Activated CD4-positive, alpha-beta T cell treated with anti-CD3 and anti-CD28 coated beads, Interleukin-2, amount 50 U/mL, for 48 hours (primary cell): Measurements from ENCODE around the gene PITPNM3.

ENCODE experiments used
- DNase-seq, 2 experiments: peaks; one replicate each; pipeline ENCODE4 v3.0.0-alpha.2; 2020

Gene PITPNM3

DNA sequence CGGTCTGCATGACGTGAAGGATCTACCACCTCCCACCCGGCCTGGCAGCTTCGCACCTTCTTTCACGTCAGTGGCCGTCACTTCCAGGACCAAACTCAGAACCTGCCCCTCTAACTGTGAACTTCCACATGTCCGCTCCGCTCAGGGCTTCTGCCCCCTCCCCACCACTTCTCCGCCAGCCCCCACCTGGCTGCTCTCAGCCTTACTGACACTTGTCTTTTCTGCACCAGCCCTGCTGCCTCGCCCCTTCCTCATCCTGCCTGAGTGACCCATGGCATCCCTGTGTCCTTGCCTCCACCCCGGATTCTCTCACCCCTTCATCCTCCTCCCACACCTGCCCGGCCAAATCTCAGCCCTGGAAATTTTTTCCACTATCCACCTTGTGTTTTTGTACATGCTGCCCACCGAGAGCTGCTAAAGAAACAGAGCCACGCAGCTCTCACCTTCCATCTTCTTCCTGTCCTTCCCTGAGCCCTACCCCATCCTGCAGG lies 97.8 kb downstream of the PITPNM3 start:
- DNase-seq = no peak

DNA sequence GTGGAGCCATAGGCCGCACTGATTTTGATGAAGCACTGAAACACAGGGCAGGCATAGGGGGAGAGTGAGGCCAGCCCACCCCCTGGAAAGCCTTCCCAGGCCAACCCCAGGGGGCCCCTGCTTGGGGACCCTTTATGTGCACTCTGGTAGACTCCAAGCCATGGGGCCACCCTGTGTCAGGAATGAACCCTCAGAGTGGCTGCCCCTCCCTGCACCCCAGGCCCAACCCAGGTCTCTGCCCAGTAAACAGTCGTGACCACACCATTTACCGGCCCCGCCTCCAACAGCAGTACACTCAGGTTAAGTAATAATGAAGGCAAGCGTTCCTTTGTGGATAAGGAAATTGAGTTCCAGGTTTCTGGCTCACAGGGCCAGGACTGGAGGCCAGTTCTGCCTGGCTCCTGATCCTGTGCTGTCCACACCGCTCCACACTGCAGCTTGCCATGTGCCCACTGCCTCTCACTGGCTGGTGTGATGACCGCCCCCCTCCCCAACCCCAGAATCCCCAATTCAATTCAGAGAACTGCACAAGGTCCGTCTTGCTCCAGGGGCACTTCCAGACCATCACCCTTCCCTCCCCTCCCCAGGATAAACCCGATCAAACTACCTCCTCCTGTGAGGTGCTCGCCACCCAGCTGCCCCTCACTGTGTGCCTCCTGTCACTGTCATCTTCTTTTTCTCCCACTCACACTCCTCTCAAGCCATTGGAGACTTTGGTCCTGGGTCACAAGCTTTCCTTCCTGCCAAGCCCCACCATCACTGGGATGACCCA lies 98.5 kb downstream of the PITPNM3 start:
- no peak for DNase-seq

DNA sequence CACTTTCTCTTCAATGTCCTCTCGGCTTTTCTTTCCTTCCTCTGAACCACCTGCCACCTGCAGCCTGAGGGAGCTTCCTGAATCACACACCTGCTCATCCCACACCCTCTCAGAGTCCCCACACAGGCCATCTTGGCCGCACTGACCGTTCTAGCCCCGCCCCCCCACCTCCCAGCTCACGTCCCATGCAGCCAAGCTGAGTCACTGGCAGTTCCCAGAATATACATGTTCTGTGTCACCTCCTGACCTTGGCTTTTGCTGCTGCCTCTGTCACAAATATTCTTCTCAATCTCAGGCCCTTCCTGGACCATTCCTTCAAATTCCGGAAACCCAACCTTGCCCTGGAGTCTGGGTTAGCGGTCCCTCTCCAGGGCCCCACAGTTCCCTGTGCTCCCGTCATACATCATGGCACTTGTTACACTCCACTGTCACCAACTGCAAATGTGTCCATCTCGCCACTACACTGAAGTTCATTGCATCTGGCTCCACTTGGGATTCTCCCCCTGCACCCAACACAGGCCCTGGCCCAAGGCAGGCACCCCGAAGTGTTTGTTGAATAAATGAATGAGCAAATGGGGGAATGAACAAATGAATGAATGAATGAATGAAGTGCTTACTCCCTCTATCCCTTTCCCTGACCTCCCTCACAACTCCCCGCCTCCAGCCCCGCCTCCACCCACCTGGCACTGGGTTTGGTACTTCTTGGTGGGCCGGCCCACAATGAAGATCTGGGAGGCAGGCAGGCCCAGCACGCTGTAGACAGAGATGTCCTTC lies 99.3 kb downstream of the PITPNM3 start:
- DNase-seq = peak in 1 of 2 experiments; percentile 24

DNA sequence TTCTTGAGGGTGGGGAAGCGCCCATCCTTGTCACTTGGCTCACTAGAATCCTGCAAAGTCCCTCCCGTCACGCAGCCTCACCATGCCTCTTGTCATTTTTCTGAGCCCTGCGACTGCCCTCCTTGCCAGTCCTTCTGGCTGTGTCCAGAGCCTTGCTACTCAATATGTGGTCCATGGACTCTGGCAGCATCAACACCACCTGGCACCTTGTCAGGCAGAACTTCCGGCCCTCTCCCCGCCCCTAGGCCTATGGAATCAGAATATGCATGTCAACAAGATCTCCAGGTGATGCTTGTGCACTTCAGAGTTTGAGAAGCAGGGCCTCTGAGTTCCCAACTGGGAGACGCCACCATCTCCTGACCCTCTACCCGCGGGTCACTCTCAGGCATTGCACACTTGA lies 100.0 kb downstream of the PITPNM3 start:
- no peak for DNase-seq

DNA sequence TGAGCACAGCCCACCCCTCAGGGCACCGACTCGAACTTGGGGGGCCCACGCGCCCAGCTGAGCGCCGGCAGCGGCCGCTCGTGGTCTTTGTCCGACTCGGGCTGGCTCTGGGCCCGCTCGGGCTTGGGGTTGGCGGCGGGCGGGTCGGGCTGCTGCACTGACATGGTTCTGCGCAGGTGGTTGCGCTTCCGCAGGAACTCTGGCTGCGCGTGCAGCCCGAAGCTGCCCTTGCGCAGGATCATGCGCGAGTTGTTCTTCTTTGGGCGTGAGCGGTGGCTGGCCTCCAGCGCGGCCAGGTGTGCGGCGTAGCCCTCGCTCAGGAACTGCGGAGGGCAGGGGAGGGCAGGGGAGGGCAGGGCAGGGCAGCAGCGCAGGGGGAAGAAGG lies 101.0 kb downstream of the PITPNM3 start:
- peak; percentile 28 to 35 for DNase-seq

DNA sequence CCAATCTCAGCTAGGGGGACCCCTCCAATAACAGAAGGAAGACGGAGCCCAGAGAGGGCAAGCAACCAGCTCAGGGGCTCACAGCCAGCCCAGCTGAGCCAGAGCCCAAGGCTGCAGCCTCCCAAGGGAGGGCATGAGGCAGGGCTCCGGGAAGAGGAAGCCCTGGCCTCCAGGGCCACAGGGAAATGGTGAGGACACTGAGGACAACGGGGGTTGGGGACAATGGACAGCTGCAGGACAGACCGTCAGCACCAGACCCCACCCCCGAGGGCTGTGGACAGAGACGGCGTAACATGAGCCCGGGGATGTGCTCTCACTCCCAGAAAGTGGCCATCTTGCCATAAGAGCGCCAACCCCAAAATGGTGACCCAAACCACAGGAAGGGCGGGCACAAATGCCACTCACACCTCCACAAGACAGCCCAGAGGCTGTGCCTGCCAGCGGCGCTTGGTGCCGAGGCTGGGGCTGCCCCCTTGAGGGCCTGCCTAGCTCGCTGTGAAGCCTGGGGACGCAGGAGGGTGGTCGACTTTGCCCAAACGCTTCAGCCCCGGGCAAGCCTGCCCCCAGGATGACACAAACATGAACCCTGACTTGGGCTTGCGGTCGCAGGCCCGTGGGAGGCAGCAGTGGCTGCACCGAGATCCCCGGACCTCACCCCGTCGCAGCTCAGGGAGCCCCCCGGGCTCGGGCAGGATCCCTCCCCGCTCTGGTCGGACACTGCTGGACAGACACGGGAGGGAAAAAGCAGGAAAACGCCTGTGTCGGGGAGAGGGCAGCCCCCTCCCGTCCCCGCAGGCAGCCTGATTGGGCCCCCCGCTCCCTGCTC lies 101.6 kb downstream of the PITPNM3 start:
- no peak for DNase-seq

DNA sequence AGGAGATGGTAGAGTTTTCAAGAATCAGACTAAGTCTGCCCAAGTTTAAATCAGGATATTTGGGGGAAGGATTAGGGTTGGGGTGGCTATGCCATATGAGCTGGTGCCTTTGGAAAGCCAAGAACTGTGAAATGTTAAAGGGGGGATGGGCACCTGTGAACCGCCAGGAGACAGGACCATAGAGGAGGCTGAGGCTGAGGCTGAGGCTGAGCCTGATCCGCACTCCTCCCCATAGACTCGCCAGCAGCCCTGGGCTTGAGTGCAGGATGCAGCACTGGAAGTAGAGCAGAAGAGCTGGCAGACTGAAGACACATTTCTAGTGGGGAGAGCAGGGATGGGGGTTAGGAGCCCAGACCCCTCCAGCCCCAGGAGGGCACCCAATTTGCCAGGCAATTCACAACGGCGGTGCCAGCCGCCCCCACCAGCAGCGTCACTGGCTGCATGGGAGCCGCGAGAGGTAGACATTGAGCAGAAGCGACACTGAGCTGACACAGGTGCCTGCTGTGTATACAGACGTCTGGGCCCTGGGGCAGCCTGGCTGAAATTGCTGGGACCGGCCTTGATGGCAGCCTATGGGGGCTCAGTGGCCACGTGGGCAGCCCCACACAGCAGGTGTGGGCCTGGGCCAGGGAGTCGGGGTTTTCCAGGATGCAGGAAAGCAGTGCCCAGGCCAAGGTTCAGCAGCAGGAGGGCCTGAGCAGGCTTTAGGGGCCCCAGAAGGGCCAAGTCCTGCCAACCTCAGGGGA lies 102.9 kb downstream of the PITPNM3 start:
- no peak for DNase-seq

DNA sequence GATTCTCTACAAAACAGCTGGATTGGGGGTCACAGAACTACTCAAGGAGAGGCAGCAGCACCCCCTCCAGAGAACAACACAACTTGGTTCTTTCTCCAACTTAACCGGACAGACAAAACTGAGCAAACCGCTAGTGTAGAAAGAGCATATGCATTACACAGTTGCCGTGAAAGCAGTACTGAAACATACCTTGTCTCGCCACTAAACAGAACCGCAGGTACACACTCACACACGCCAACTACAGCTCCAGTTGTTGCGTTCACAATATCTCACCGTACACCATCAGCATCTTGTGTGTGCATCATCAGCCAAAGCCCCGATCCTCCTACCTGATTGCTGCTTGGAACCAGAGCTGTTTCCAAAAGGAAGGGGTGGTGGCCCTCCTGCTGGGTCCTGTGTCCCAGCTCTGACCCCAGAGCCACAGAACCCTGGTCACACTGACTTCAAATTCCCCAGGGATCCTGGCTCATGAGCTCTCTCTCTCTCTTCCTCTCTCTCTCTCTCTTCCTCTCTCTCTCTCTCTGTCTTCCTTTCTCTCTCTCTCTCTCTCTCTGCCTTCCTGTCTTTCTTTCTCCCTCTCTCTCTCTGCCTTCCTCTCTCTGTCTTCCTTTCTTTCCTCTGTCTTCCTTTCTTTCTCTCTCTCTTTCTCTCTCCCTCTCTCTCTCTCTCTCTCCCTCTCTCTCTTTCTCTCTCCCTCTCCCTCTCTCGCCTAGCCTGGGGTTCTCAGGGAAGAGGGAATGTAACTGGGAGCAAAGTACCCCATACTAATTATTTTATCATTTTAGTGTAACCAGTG lies 103.7 kb downstream of the PITPNM3 start:
- no peak for DNase-seq

DNA sequence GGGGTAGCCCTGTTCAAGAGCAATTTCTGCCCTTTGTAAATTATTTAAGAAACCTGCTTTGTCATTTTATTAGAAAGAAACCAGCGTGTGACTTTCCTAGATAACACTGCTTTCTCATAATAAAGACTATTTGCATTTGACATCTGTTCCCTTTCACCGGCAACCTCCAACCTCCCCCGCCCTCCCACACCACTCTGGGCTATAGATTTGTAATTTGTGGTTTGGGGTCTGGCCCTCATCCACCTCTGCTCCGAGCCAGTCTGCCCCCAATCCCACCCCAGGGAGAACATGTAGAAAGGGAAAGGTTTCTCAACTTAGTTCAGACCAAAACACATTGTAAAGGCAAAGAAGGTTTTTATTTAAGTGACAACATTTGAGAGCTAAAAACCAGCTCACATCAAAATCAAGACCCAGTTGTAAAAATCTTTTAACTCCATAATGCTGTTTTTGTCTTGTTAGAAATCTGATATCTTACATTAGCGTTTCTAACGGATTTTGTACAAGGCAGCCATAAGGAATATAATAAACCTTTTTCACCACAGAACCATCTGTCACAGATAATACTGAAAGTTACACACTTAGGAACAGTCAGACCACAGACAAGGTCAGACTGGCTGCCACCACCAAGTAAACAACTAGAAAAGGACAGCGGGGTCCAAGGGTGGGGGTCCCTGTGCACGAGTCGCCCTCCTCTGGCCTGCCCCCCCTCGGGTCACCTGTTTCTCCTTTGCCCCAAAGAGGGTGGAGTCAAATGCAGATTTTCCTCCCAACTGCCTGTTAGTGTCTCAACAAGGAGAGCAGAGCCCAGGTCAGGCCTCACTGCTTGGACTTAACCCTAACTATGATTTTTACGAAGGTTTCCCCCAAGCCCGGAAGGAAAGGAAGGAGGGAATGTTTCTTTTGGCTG lies 105.2 kb downstream of the PITPNM3 start:
- DNase-seq = no peak

DNA sequence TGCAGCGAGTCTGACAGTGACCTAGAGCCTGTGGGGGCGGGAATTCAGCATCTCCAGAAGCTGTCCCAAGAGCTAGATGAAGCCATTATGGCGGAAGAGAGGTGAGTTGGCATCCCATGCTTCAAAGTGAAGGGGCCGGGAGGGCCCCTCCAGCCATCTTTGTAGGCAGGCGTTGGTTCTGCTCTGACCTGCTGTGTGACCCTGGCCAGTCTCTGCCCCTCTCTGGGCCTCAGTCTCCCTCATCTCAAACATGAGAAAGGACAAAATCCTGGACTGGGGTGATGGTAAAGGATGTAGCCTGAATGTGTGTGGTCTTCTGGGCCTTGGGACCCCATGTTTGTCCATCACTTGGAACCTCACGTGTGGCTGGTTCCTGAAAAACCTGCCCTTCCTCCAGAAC lies 107.0 kb downstream of the PITPNM3 start:
- DNase-seq = no peak

DNA sequence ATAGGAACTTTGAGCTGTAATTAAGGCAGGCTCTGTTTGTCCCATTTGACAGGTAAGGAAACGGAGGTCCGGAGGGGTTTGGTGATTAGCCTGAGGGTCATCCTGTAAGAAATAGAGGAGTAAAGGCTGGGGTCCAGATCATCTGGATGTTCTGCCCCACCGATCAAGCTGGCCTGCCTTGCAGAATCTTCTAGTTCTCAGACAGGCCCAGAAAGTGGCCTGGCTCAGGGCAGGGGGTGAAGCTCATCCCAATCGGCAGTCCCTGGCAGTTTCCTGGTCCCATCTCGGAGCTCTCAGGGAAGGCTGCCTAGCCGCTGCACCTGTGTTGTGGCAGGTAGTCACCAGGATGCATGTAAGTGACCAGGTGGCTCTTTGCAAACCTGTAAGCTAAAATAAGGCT lies 107.9 kb downstream of the PITPNM3 start:
- DNase-seq = no peak

DNA sequence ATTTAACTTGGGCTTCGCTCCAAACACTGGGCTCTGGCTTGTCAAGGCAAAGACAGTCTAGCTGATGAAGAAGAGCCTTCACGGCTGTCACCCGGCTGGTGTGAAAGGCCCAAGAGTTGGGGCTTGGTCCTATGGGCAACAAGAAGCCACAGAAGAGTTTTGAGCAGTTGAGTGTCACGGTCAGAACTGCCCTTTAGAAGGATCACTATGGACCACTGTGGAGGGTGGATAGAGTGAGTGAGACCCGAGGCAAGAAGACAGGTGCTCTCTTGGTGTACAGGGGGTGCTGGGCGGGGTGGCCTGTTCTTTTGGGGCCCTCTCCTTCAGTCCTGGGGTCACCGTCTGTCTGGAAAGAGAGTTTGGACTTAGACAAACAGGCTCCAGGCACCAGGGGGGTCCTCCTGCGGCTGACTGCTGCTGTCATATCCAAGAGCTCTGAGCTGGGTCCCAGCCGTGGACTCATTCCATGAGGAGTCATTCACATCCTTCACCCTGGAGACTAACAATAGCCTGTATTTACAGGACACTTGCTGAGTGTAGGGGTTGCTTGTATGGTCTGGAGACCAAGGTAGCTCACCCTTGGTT lies 109.7 kb downstream of the PITPNM3 start:
- DNase-seq = no peak

DNA sequence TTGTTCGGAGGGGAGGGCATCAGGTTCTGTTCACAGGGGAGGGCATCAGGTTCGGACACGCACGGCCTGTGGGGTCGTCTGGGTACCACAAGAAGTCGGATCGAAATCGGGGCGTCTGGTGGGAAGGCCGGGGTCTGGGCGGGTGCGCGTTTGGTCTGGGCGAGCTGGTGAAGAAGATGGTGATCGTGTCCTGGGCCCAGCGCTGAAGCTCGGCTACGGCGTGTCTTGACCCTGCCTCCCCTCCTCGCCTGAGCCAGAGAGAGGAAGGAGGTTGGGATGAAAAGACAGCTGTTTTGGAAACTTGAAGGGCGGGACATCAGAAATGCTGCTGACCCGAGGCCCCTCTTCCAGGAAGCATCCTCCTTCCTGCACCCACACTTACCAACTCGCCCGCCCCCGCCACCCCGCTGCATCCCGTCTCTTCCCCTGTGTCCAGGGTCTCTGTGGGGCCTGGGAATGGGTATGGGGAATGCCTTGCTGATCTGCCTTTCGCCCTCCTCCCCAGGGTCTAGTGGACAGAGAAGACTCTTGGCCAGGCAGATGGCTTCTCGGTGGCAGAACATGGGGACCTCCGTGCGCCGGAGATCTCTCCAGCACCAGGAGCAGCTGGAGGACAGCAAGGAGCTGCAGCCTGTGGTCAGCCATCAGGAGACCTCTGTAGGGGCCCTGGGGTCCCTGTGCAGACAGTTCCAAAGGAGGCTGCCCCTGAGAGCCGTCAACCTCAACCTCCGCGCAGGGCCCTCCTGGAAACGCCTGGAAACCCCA lies 111.6 kb downstream of the PITPNM3 start:
- no peak for DNase-seq

DNA sequence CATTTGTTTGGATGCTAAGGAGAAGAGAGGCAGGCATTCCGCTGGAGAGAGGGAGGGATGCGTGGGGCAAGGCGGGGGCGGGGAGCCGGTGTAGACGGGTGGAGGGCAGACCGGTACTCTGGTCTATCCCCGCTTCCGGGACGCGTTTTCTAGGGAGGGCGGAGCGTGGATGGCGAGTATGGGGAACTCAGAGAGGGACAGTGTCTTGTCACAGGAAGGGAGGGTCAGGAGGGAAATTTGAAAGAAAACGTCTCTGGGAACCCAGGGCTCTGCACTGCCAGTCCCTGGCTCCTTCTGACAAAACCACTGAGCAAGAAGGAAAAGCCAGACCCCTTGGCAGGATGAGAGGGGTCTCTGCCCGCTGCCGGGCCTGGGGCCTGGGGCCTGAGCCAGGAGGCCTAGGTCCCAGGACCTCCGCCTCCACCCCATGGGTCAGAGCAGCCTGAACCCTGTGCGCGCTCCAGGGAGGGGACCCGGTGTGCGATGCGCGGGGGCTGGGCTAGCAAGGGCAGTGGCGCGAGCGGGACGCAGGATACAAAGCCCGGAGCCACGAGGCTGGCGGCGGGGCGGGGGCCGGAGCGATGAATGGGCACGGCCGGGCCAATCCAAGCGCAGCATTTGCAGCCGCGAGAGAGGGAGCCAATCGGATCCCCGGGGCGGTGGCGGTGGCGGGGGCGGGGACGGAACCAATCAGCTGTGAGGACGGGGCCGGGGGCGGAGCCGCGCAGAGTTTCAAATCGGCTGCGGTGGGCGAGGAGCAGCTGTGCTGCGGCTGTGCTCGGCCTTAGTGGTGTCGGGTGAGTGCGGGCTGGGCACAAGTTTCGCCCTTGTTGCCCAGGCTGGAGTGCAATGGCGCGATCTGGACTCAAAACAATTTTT lies 112.4 kb downstream of the PITPNM3 start, which contains the start of gene PIMREG:
TSS of gene PIMREG (plus strand) at position 764 of the 879 bp plus-strand sequence. CDS start 656 bp downstream, outside the sequence.
- DNase-seq = peak; percentile 96 to 97

DNA sequence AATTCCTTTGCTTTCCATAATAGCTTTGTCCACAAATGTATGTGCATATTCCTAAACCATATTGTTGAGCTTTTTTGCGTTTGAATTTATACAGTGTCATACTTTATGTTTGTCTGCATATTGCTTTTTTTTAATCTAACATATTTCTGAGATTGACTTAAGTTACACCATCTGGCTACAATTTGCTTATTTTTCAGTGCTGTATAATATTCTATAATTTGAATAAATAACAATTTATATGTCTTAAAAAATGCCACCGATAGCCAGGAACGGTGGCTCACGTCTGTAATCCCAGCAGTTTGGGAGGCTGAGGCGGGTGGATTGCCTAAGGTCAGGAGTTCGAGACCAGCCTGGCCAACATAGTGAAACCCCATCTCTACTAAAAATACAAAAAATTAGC lies 113.6 kb downstream of the PITPNM3 start:
- no peak for DNase-seq

DNA sequence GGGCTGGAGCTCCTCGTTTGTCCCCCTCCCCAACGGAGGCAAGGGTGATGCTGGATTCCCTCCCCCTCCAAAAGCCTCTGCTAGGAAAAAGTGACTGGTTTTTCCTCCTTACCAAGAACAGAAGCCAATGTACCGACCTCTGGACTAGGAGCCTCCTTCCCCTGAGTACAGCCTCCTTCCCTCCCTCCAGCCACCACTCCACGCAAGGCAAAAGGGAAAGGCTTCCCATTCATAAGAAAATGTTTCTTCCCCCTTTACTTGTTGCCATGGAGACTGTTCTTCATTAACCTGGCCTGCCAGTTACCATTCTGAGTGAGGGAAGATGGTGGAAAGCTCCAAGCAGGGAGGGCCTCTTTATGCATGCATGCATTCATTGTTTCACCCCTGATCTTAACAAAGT lies 116.4 kb downstream of the PITPNM3 start:
- DNase-seq = no peak

DNA sequence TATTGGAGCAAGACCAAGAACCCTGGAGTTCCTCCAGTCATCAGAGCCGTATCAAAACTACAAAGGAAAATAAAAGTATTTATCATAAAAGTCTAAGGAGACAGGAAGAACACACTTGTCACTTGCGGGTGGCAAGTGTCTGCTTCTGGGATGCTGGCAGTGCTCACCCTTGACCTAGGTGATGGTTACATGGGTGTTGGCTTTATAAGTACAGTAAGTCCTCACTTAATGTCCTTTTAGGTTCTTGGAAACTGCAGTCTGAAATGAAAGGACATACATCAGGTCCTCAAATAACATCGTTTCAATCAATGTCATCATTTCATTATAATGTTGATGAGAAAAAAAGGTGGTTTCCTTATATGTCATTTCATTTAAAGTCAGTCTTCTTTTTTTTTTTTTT lies 118.4 kb downstream of the PITPNM3 start:
- no peak for DNase-seq

DNA sequence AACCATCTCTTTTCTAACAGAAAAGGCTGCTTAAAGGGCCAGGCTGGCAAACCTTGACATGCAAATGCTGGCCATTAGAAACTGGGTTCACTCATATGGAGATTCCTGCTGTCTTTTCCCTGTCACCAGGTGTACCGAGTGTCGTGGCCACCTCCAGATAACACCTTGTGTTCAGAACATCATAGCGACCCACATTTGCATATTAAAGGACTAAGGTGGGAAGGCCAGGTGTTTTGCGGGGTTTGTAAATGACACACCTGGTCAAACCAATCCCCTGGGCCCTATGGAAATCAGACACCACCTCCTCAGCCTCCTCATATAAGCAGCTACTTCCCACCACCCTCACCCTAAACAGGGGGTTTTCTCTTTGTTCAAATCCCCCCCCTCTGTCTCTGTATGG lies 118.9 kb downstream of the PITPNM3 start:
- DNase-seq = no peak
